GM23338 (cell line): ENCODE measurements around the gene MPPED1. TPM values are rescaled to one million over a fixed set of nuclear protein-coding genes. Genes with fewer than 3 reads are reported as not detected.

Experiments
- ATAC-seq: fragments of 200-7000 bp; cut with Tn5 transposase; 3 replicates; pipeline ENCODE4 v1.9.1; 2020
- DNase-seq: peaks from one replicate; pipeline ENCODE4 v3.0.0-alpha.2; 2015; ENCODE audit warnings: low spot score
- H2AFZ ChIP-seq: fragments of 200-600 bp; sonication (generic); 2 replicates; pipeline ENCODE4 v1.8.0; 2016; ENCODE audit warnings: antibody characterized with exemption, mild to moderate bottlenecking, moderate library complexity
- H3F3A ChIP-seq: fragments of 200-600 bp; sonication (generic); replicated peaks from 2 replicates; pipeline ENCODE4 v1.8.0; 2017; ENCODE audit warnings: antibody characterized with exemption, mixed run types, low read depth
- H3K27ac ChIP-seq: fragments of 200-600 bp; sonication (generic); 2 replicates; pipeline ENCODE4 v1.6.1; 2016; ENCODE audit warnings: low read depth
- H3K27me3 ChIP-seq: fragments of 200-600 bp; sonication (generic); 2 replicates; pipeline ENCODE4 v1.8.0; 2016; ENCODE audit warnings: mild to moderate bottlenecking, mixed run types, moderate library complexity; ENCODE audit not compliant: insufficient read depth
- H3K36me3 ChIP-seq: fragments of 200-600 bp; sonication (generic); 2 replicates; pipeline ENCODE4 v1.8.0; 2016; ENCODE audit warnings: mild to moderate bottlenecking; ENCODE audit not compliant: insufficient read depth
- H3K4me1 ChIP-seq: fragments of 200-600 bp; sonication (generic); 2 replicates; pipeline ENCODE4 v1.8.0; 2016; ENCODE audit warnings: mild to moderate bottlenecking, moderate library complexity; ENCODE audit not compliant: insufficient read depth
- H3K4me2 ChIP-seq: fragments of 200-600 bp; sonication (generic); 2 replicates; pipeline ENCODE4 v1.7.1; 2017; ENCODE audit warnings: mixed run types
- H3K4me3 ChIP-seq: fragments of 200-600 bp; sonication (generic); 2 replicates; pipeline ENCODE4 v1.6.1; 2016; ENCODE audit warnings: mixed run types
- H3K79me2 ChIP-seq: fragments of 200-600 bp; sonication (generic); replicated peaks from 2 replicates; pipeline ENCODE4 v1.8.0; 2017; ENCODE audit warnings: mild to moderate bottlenecking; ENCODE audit not compliant: insufficient read depth
- H3K9me2 ChIP-seq: fragments of 200-600 bp; sonication (generic); 2 replicates; pipeline ENCODE4 v1.8.0; 2017; ENCODE audit not compliant: insufficient read depth
- H4K20me1 ChIP-seq: fragments of 200-600 bp; sonication (generic); replicated peaks from 2 replicates; pipeline ENCODE4 v1.8.0; 2017; ENCODE audit warnings: mild to moderate bottlenecking; ENCODE audit not compliant: insufficient read depth
- H3K27ac Mint-ChIP-seq: 2 replicates; pipeline ENCODE4 v1.8.0; 2020; ENCODE audit warnings: inconsistent platforms, mild to moderate bottlenecking, moderate library complexity, mixed read lengths
- H3K27me3 Mint-ChIP-seq: 3 replicates; pipeline ENCODE4 v1.8.0; 2022; ENCODE audit warnings: low read depth, mild to moderate bottlenecking, moderate library complexity, mixed read lengths, inconsistent platforms; ENCODE audit not compliant: insufficient read depth, poor library complexity
- H3K36me3 Mint-ChIP-seq: 3 replicates; pipeline ENCODE4 v1.8.0; 2021; ENCODE audit warnings: low read depth, mild to moderate bottlenecking, inconsistent platforms, moderate library complexity, mixed read lengths
- H3K4me1 Mint-ChIP-seq: 3 replicates; pipeline ENCODE4 v1.8.0; 2020; ENCODE audit warnings: mild to moderate bottlenecking, inconsistent platforms, mixed read lengths
- H3K4me3 Mint-ChIP-seq: 3 replicates; pipeline ENCODE4 v1.8.0; 2021; ENCODE audit warnings: moderate library complexity, mild to moderate bottlenecking, inconsistent platforms, mixed read lengths
- H3K9me3 Mint-ChIP-seq: 3 replicates; pipeline ENCODE4 v1.8.0; 2020; ENCODE audit warnings: moderate library complexity, mild to moderate bottlenecking, inconsistent platforms, mixed read lengths
- CREB1 ChIP-seq: fragments of 250-450 bp; sonication (Bioruptor Pico); IDR thresholded peaks from 2 replicates; pipeline ENCODE4 v1.5.0; 2020; ENCODE audit warnings: low read depth, mild to moderate bottlenecking, moderate library complexity
- ETS1 ChIP-seq: IDR thresholded peaks from 2 replicates; pipeline ENCODE4 v1.6.1; 2016; ENCODE audit warnings: antibody characterized with exemption
- EZH2 ChIP-seq: fragments of 200-600 bp; sonication (generic); IDR thresholded peaks from one replicate; pipeline ENCODE4 v1.8.0; 2017; ENCODE audit warnings: antibody characterized with exemption, mild to moderate bottlenecking, low read depth; ENCODE audit not compliant: unreplicated experiment
- EZH2phosphoT487 ChIP-seq: fragments of 200-600 bp; sonication (generic); IDR thresholded peaks from one replicate; pipeline ENCODE4 v1.8.1; 2018; ENCODE audit warnings: antibody characterized with exemption; ENCODE audit not compliant: unreplicated experiment
- JUNB ChIP-seq: IDR thresholded peaks from one replicate; pipeline ENCODE4 v1.6.1; 2016; ENCODE audit warnings: antibody characterized with exemption; ENCODE audit not compliant: unreplicated experiment
- NANOG ChIP-seq: IDR thresholded peaks from 2 replicates; pipeline ENCODE4 v1.6.1; 2016; ENCODE audit warnings: antibody characterized with exemption, borderline replicate concordance
- POLR2AphosphoS5 ChIP-seq: IDR thresholded peaks from 2 replicates; pipeline ENCODE4 v1.6.1; 2016; ENCODE audit warnings: antibody characterized with exemption, low read depth
- REST ChIP-seq: IDR thresholded peaks from one replicate; pipeline ENCODE4 v1.6.1; 2018; ENCODE audit warnings: antibody characterized with exemption; ENCODE audit not compliant: unreplicated experiment
- STAT1 ChIP-seq: IDR thresholded peaks from one replicate; pipeline ENCODE4 v1.6.1; 2016; ENCODE audit warnings: antibody characterized with exemption; ENCODE audit not compliant: unreplicated experiment
- ZNF114 ChIP-seq: fragments of 250-450 bp; sonication (Bioruptor Pico); IDR thresholded peaks from 2 replicates; pipeline ENCODE4 v1.5.0; 2020; ENCODE audit warnings: mild to moderate bottlenecking, moderate library complexity
- ZNF331 ChIP-seq: fragments of 250-450 bp; sonication (Bioruptor Pico); IDR thresholded peaks from 2 replicates; pipeline ENCODE4 v1.5.0; 2020; ENCODE audit warnings: low read depth, mild to moderate bottlenecking, moderate library complexity
- ZNF462 ChIP-seq: fragments of 250-450 bp; sonication (Bioruptor Pico); IDR thresholded peaks from 2 replicates; pipeline ENCODE4 v1.5.0; 2020; ENCODE audit warnings: mild to moderate bottlenecking, moderate library complexity
- polyA plus RNA-seq: library from polyadenylated mRNA; unstranded; fragments of >200 nt; fragmentation: Nextera tagmentation; extraction: Ambion mirVana; gene quantifications from 2 replicates; pipeline ENCODE4 v1.2.1, GENCODE V29; 2016
- total RNA-seq: library from RNA; depleted of rRNA; stranded (reverse); fragments of >200 nt; shearing (Covaris generic); gene quantifications from 2 replicates; pipeline ENCODE4 v1.2.3, GENCODE V29; 2014
- TF ChIP-seq, protein P1 (sequence below), 2 experiments: fragments of 200-600 bp in 1 of 2; sonication (generic) in 1 of 2; conservative IDR thresholded peaks; 2 replicates each; pipeline versions ENCODE4 v1.5.1 to v1.6.1; 2016 to 2017; ENCODE audit warnings: antibody characterized with exemption in 2 of 2, low read depth in 2 of 2, mild to moderate bottlenecking in 2 of 2, moderate library complexity in 1 of 2

MPPED1 gene
- total and polyA plus RNA-seq, 2 experiments from 2014 or later, result 0.56 TPM; not detected in 1

DNA sequence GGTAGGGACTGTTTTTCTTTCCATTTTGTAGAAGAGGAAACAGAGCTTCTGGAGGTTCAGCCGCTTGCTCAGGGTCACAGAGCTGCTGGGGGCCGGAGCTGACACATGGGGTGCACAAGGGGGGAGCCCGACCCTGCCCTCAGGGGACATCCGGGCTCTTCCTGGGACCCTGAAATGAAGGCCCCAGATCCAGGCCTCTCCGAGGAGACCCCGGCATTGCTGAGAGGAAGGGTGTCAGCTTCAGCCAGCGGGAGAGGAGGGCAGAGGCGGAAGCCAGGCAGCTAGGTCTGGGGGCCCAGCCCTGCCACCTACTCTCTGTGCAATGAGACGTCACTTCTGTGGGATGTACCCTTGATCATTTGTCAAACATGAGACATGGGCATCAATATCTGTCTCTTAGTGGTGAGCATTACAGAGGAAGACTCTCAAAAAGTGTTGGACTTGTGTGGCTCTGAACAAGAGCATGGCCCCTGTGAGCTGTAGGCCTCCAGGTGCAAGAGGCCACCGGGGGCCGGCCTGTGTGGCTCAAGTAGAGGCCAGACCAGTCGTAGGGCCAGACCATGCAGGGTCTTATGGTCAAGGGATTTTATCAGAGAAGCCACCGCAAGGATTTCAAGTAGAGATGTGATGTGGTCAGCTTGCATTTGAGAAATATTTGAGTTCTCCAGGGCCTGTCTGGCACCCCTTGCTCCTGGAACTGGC is 10.3 kb downstream of the MPPED1 start:
- Histone ChIP-seq H3K4me1 (no peaks in the 10 kb centered on the region), H3K27ac (no peak overlapping the region), H3K4me2 (no peak overlapping the region), H3F3A (no peaks in the 10 kb centered on the region), H4K20me1 (no peaks in the 10 kb centered on the region), H3K9me2 (no peaks in the 10 kb centered on the region), H2AFZ (no peak overlapping the region), H3K4me3 (no peak overlapping the region), H3K79me2 (no peaks in the 10 kb centered on the region), H3K36me3 (no peaks in the 10 kb centered on the region), H3K27me3 (no peaks in the 10 kb centered on the region)
- Mint-ChIP-seq H3K27me3 (peaks cover 14% of the 10 kb centered on the region), H3K27ac (no peak overlapping the region), H3K4me1 (peaks cover 26% of the 10 kb centered on the region), H3K36me3 (no peaks in the 10 kb centered on the region), H3K9me3 (no peaks in the 10 kb centered on the region; the same call in 2 of the 3 replicates), H3K4me3 (no peak overlapping the region)
- ATAC-seq, result no peak
- DNase-seq, result no peak
- no peak for TF ChIP-seq EZH2phosphoT487
- TF ChIP-seq ETS1, result no peak
- no peak for TF ChIP-seq STAT1
- TF ChIP-seq CREB1, result no peak
- TF ChIP-seq NANOG, result no peak
- no peak for TF ChIP-seq REST
- TF ChIP-seq, protein P1, sequence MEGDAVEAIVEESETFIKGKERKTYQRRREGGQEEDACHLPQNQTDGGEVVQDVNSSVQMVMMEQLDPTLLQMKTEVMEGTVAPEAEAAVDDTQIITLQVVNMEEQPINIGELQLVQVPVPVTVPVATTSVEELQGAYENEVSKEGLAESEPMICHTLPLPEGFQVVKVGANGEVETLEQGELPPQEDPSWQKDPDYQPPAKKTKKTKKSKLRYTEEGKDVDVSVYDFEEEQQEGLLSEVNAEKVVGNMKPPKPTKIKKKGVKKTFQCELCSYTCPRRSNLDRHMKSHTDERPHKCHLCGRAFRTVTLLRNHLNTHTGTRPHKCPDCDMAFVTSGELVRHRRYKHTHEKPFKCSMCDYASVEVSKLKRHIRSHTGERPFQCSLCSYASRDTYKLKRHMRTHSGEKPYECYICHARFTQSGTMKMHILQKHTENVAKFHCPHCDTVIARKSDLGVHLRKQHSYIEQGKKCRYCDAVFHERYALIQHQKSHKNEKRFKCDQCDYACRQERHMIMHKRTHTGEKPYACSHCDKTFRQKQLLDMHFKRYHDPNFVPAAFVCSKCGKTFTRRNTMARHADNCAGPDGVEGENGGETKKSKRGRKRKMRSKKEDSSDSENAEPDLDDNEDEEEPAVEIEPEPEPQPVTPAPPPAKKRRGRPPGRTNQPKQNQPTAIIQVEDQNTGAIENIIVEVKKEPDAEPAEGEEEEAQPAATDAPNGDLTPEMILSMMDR (conservative IDR thresholded peaks at IDR 0.05; ENCODE audit: low read depth in 2 of 2), result no peak
- TF ChIP-seq ZNF331 (CRISPR knock-in tag), result no peak
- no peak for TF ChIP-seq EZH2
- TF ChIP-seq POLR2AphosphoS5, result no peak
- TF ChIP-seq JUNB, result no peak
- no peak for TF ChIP-seq ZNF462 (CRISPR knock-in tag)
- no peak for TF ChIP-seq ZNF114 (CRISPR knock-in tag)
